GM21786 (cell line): Measurements from ENCODE around the gene MYH6.
"Not testable (repeated sequence)": the region's sequence is repeated elsewhere in the genome, so short reads cannot be mapped to it uniquely, and the experiment has no call there.

Source experiments
- ATAC-seq: cut with Tn5 transposase; IDR thresholded peaks from one replicate; pipeline ENCODE4 v1.9.1; 2021; ENCODE audit not compliant: unreplicated experiment

The MYH6 gene

GRCh38 chr14:23436327-23437132 lies 28.5 kb upstream of the MYH6 start:
- ATAC-seq = no peak

DNA sequence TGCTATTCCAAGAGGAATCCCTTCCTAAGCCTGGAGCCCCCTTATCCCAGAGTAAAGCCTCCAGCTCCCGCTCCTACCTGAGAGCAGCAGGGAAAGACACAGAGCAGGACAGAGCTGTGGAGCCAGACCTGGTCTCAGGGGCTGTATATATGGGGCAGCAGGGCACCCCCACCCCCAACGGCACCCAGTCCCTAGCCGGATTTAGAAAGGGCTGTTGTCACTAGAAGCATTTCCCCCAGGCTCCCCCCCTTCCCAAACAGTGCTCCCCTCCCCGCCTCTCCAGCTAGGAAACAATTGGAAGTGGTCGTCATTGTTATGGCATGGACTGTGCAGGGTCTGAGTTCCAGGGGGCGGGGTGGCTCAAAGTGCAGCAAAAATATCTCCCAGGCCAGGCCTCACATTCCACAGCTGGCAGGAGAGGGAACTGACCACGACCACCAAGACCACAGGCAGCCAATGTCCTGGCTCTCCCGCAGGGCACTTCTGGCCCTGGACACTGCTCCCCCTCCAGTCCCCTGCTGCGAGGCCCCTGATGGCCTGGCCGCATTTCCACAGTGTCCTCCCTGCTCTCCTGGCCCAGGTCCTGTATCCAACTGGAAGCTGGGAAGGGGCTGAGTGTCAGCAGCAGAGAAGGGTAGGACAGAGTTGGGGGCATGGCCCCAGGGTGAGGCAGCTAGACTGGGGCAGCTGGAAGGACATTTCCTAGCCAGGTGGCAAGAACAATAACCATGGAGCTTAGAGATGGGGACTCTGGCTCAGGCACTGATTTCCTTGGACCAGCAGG lies 27.7 kb upstream of the MYH6 start, which contains the start of gene MYH7:
Gene MYH7 (minus strand): TSS at position 118 of the 784 bp plus-strand sequence. CDS start 1,928 bp downstream, outside the sequence.
- no peak for ATAC-seq

DNA sequence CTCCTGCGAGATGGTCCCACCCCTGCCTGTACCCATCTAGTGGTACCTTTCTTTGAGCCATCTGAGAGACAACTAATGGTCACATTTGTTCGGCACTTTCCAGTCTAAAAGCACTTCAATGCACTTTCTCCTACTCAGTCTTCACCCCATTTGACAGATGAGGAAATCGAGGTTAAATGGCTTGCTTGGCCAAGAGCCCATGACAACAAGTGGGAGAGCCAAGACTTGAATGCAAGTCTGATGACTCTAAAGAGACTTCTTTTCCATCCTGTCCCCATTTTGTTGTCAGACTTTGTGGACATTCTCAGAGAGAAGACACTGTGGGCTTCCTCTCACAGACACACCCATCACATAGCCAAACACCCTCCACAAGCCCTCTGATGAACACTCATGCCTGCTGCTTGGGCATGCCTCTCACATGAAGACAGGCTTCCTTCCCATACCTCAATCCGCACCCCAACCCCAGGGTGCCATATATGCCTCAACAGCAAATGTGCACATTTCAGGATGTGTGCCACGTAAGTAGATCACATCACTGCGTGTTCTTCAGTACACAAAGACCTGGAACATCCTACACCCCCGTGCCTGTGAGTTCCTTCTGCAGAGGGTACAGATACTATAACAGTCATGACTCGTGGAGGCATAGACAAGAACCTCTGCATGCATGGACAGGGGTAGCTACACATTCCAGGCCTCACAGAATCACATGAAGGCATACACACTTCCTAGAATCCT lies 26.6 kb upstream of the MYH6 start:
- ATAC-seq = no peak

- ATAC-seq = no peak
These were observed 25.4 kb upstream of the MYH6 start for GRCh38 chr14:23433457-23433856.

DNA sequence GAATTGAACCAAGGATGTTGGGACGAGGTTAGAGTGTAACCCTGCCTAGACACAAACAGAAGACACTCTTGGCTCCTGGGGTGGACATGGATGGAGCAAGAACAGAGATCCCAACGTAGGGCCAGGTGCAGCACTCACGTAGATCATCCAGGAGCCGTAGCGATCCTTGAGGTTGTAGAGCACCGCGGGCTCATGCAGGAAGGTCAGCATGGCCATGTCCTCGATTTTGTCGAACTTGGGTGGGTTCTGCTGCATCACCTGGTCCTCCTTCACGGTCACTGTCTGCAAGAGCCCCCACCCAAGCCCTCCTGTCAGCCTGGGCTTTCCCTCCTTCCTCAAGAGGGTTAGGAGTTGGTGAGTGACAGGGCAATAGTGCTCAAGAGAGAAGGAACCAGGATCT lies 24.9 kb upstream of the MYH6 start:
- ATAC-seq = no peak

GRCh38 chr14:23432102-23432925 lies 24.2 kb upstream of the MYH6 start:
- no peak for ATAC-seq

GRCh38 chr14:23431486-23431885 lies 23.4 kb upstream of the MYH6 start:
- no peak for ATAC-seq

- no peak for ATAC-seq
These were observed 22.6 kb upstream of the MYH6 start for GRCh38 chr14:23430723-23431085.

DNA sequence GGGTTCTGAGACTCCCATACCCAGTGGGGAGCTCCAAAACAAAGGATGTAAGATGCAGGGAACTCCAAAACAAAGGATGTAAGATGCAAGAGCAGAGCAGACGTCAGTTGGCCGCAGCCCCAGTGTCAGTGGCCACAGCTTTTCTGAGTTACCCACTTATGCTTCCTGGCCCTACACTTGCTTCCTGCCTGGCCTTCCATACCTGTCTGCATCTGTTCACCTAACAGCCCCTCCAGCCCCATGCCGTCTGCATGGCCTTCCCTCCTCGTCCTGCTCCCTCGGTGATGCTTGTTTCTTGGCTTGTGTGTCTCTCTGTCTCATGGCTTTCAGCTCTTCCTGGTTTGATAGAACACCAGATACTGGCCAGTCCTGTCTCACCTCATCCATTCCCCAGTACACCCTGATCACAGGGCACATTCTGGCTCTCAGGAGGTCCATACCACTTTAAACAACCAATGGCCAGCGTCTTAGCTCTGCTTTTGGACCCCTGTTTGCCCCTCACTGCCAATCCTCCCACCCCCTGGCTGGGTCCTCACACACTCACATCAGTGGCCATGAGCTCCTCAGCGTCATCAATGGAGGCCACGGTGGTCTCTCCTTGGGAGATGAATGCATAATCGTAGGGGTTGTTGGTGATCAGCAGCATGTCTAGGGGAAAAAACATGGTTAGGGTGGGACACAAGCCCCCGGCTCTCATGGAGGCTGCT lies 22.1 kb upstream of the MYH6 start:
- ATAC-seq = no peak

DNA sequence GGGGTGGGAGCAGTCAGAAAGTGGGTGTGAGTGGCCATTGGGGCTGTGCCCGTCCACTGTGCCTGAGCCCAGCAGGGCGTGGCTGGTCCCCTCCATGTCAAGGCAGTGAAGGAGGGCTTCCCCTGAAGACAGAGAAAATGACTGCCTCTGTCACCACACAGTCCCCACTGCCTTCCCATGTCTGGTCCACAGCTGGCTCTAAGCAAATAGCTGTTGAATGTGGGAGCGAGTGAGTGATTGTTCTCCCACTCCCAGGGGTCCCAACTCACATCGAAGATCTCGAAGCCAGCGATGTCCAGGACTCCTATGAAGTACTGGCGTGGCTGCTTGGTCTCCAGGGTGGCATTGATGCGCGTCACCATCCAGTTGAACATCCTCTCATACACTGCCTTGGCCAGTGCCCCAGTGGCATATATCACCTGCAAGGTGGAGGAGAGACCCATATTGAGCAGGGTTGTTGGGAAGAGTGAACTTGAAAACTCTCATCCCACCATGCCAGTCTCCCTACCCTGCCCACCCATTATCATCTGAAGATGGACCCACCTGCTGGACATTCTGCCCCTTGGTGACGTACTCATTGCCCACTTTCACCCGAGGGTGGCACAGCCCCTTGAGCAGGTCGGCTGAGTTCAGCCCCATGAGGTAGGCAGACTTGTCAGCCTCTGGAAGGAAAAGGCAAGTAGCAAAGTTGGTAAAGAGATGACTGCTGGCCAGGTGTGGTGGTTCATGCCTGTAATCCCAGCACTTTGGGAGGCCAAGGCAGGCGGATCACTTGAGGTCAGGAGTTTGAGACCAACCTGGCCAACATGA lies 20.8 kb upstream of the MYH6 start:
- ATAC-seq = no peak

DNA sequence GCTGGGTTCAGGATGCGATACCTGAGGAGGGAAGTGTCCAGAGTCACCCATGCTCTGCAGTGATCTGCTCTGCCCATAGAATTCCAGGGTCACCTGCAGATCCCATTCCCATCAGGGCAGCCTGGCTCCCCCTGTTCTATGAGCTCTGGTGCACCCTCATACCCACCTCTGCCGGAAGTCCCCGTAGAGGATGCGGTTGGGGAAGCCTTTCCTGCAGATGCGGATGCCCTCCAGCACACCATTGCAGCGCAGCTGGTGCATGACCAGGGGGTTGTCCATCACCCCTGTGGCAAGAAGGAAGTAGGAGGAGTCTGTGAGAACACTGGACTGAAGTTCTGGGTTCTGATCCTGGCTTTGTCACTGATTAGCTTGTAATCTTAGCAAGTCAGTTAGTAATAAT lies 17.7 kb upstream of the MYH6 start:
- ATAC-seq = not testable (repeated sequence)

DNA sequence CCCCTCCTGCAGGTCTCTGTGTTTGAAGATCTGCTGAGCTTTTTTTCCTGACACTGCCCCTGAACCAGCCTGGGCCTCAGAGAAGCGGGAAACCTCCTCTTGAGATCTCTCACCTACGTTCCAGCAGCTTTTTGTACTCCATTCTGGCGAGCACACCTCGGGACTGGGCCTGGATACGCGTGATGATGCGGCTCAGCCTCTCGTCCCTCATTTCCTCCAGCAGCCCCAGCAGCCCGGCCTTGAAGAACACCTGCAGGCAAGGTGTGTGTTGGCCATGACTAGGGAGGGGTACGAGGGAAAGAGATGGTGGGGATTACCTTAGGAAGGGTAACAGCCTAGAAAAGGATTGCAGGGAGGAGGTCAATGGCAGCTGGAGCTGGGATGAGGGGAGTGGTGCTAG lies 17.1 kb upstream of the MYH6 start:
- ATAC-seq = no peak

- no peak for ATAC-seq
These were observed 15.6 kb upstream of the MYH6 start for GRCh38 chr14:23423657-23424056.

DNA sequence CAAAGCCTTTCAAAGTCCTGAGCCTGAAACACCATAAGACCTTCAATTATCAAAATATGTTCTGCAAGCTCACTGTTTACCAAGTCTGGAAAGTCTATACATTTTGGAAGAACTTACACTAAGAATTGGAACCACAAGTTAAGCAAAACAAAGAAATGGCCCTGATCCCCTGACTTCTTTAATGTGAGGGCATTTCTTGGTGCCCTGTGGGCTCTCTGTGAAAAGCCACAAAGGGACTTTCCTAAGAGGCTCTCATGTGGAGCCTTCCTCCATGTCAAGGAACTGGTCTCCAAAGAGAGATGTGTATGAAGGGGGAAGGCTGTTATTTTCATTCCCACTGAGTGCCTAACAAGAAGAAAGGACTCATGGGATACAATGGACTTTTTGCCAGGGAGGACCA lies 13.5 kb upstream of the MYH6 start:
- no peak for ATAC-seq

DNA sequence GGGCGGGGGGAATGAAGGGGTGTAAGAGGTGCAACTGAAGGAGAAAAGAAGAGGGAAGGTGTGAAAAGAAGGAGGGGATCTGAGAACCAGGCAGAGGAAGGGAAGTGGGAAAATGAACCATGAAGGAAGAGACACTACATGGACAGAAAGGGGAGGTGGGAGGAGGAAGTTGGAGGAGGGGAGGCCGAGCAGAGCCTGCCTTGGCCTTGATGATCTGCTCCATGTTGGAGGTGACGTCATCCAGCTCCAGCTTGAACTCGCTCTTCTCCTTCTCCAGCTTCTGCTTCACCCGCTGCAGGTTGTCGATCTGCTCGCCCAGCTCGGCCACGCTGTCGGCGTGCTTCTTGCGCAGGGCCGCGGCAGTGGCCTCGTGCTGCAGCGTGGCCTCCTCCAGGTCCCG lies 11.6 kb upstream of the MYH6 start:
- ATAC-seq = not testable (repeated sequence)

DNA sequence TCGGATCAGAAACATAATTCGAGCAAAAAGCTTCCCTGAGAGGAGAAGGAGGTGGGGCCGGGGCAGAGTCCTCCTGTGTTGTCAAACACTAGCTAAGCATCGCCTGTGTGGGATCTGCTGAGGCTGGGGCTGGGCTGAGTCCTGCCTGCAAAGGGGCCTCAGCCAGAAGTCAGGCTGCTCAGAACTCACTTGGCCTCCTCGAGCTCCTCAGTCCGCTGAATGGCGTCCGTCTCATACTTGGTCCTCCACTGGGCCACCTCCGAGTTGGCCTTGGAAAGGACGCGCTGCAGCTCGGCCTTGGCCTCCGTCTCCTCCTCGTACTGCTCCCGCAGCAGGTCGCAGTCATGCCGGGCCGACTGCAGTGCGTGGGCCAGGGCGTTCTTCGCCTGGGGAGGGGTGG lies 9.9 kb upstream of the MYH6 start:
- no peak for ATAC-seq

- not testable (repeated sequence) for ATAC-seq
These were observed 9.2 kb upstream of the MYH6 start for GRCh38 chr14:23417269-23417668.

- ATAC-seq = no peak
These were observed 8.7 kb upstream of the MYH6 start for GRCh38 chr14:23416801-23417200.
